ENCODE data around the gene S1PR4.
"Not testable (repeated sequence)": the region's sequence is repeated elsewhere in the genome, so short reads cannot be mapped to it uniquely, and the experiment has no call there.

S1PR4 gene

GRCh38 chr19:3196933-3197205 is 18.3 kb downstream of the S1PR4 start:
- no peak for DNase-seq

- no peak for DNase-seq
Observed at GRCh38 chr19:3198901-3199700, 20.5 kb downstream of the S1PR4 start.

GRCh38 chr19:3201072-3201700 is 22.6 kb downstream of the S1PR4 start:
- DNase-seq: no peak

GRCh38 chr19:3201911-3202310 is 23.3 kb downstream of the S1PR4 start:
- no peak for DNase-seq

GRCh38 chr19:3202346-3202745 is 23.8 kb downstream of the S1PR4 start:
- DNase-seq: no peak

- DNase-seq: not testable (repeated sequence)
Observed at GRCh38 chr19:3202895-3203294, 24.3 kb downstream of the S1PR4 start.

GRCh38 chr19:3203805-3204645 is 25.5 kb downstream of the S1PR4 start:
- no peak for DNase-seq

- DNase-seq: no peak
Observed at GRCh38 chr19:3204646-3205275, 26.2 kb downstream of the S1PR4 start.

GRCh38 chr19:3206216-3206953 is 27.8 kb downstream of the S1PR4 start:
- no peak for DNase-seq

- DNase-seq: no peak
Observed at GRCh38 chr19:3207461-3208242, 29.1 kb downstream of the S1PR4 start.

- no peak for DNase-seq
Observed at GRCh38 chr19:3208317-3209207, 30.0 kb downstream of the S1PR4 start.

- peak; percentile 14 for DNase-seq
Observed at GRCh38 chr19:3210347-3211017, 31.9 kb downstream of the S1PR4 start.

- DNase-seq: no peak
Observed at GRCh38 chr19:3211191-3211590, 32.6 kb downstream of the S1PR4 start.

- DNase-seq: no peak
Observed at GRCh38 chr19:3213159-3213558, 34.6 kb downstream of the S1PR4 start.

- no peak for DNase-seq
Observed at GRCh38 chr19:3216874-3217273, 38.3 kb downstream of the S1PR4 start.

GRCh38 chr19:3220576-3220975 is 42.0 kb downstream of the S1PR4 start:
- no peak for DNase-seq

GRCh38 chr19:3221576-3221975 is 43.0 kb downstream of the S1PR4 start:
- not testable (repeated sequence) for DNase-seq

GRCh38 chr19:3222709-3223108 is 44.1 kb downstream of the S1PR4 start:
- DNase-seq: no peak

- peak; percentile 41 for DNase-seq
Observed at GRCh38 chr19:3224346-3225168, 46.0 kb downstream of the S1PR4 start, which contains the start of gene CELF5. Gene CELF5 (plus strand): TSS chr19:3224661. CDS start chr19:3224740, 79 bp downstream.
